Activated naive CD8-positive, alpha-beta T cell treated with anti-CD3 and anti-CD28 coated beads, Interleukin-2, amount 10 ng/mL, durations not matched to agents 7 days and 5 days (primary cell): ENCODE data around the gene BAIAP2L1. TPM values are rescaled to one million over a fixed set of nuclear protein-coding genes. Genes with fewer than 3 reads are reported as not detected.

Source experiments
- ATAC-seq: fragments of 150-1000 bp; cut with Tn5 transposase; one replicate; pipeline ENCODE4 v1.10.0; 2021; ENCODE audit warnings: low read depth, moderate library complexity
- POLR2A ChIA-PET: fragments of 350-600 bp; sonication (Branson Sonifier 250); formaldehyde crosslinking; loops from one replicate; lab custom pipeline; 2021; ENCODE audit warnings: antibody characterized with exemption; lab: Charles Lee
- DNase-seq: peaks from one replicate; pipeline ENCODE4 v3.0.0; 2021
- H3K27ac Mint-ChIP-seq: one replicate; pipeline ENCODE4 v1.8.0; 2022; ENCODE audit warnings: mild to moderate bottlenecking, mixed read lengths
- H3K27me3 Mint-ChIP-seq: one replicate; pipeline ENCODE4 v1.8.0; 2022; ENCODE audit warnings: mild to moderate bottlenecking, moderate library complexity, mixed read lengths
- H3K36me3 Mint-ChIP-seq: one replicate; pipeline ENCODE4 v1.8.0; 2021; ENCODE audit warnings: mild to moderate bottlenecking, mixed read lengths
- H3K4me1 Mint-ChIP-seq: one replicate; pipeline ENCODE4 v1.8.0; 2021; ENCODE audit warnings: mixed read lengths
- H3K4me3 Mint-ChIP-seq: one replicate; pipeline ENCODE4 v1.8.0; 2022; ENCODE audit warnings: mild to moderate bottlenecking, moderate library complexity, mixed read lengths
- H3K9me3 Mint-ChIP-seq: one replicate; pipeline ENCODE4 v1.8.0; 2021; ENCODE audit warnings: mixed read lengths
- total RNA-seq, 2 experiments: library from RNA; stranded (reverse); gene quantifications; one replicate each; pipeline ENCODE4 v1.2.3, GENCODE V29; 2021

BAIAP2L1 gene
- total RNA-seq, 2 experiments from 2014 or later = 1.4 to 2.2 TPM

DNA sequence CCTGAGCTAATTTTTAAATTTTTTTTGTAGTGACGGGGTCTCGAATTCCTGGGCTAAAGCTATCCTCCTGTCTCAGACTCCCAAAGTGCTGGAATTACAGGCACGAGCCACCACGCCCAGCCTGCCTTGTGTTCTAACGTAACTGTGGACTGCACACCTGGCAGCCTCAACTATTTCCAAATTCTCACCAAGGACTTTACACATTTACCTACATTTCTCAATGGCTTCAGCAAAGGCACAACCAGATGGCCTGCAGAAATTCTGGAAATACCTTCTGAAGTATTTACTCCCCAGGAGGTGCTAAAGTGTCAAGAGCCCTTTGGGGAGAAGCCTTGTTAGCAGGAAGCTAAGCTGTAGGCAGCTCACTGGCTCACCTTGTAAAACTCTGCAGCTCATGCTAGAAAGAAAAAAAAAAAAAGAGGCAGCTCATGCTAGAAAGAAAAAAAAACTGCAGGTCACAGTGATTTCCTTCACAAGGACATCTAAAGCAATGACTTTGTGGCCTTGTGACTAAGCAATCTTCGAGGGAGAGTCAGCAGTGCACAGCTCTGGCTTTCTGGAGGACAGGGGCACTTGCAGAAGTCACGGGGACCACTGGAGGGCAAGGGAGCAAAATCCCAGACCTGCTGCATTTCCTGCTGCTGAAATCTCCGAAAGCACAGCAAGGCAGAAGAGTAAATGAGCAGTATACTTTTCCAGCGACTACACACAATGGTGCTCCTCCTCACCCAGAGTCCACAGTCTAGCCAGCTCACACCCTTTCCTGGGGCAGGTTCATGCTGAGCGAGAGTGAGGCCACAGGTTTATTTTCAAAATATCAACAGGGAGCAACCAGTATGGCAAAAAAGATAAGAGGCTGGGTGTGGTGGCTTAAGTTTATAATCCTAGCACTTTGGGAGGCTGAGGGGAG, 40.4 kb downstream of the BAIAP2L1 start:
- no peaks in the 10 kb centered on the region for H3K4me1 Mint-ChIP-seq
- H3K4me3 Mint-ChIP-seq = no peak overlapping the region
- H3K9me3 Mint-ChIP-seq = no peaks in the 10 kb centered on the region
- POLR2A ChIA-PET = no interaction called here
- no peaks in the 10 kb centered on the region for H3K27me3 Mint-ChIP-seq
- DNase-seq (no peak), ATAC-seq (no peak)
- H3K36me3 Mint-ChIP-seq = no peaks in the 10 kb centered on the region
- H3K27ac Mint-ChIP-seq = no peak overlapping the region

DNA sequence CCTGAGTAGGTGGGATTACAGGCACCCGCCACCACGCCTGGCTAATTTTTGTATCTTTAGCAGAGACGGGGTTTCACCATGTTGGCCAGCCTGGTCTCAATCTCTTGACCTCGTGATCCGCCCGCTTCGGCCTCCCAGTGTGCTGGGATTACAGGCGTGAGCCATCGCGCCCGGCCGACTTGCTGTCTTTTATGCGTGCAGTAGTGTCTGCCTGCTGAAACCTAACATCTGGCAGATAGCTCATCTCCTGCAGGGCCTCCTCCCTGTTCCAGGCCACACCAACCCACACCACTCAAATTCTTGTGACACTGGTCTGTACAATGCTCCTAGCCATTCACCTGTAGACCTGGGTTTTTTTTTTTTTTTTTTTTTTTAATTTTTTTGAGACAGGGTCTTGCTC, 41.5 kb downstream of the BAIAP2L1 start:
- POLR2A ChIA-PET = no interaction called here
- no peak for ATAC-seq
- no peak overlapping the region for H3K4me3 Mint-ChIP-seq
- H3K27ac Mint-ChIP-seq = no peak overlapping the region
- H3K9me3 Mint-ChIP-seq = no peaks in the 10 kb centered on the region
- peaks cover 2% of the 10 kb centered on the region for H3K27me3 Mint-ChIP-seq
- no peaks in the 10 kb centered on the region for H3K4me1 Mint-ChIP-seq
- H3K36me3 Mint-ChIP-seq = no peaks in the 10 kb centered on the region
- no peak for DNase-seq

DNA sequence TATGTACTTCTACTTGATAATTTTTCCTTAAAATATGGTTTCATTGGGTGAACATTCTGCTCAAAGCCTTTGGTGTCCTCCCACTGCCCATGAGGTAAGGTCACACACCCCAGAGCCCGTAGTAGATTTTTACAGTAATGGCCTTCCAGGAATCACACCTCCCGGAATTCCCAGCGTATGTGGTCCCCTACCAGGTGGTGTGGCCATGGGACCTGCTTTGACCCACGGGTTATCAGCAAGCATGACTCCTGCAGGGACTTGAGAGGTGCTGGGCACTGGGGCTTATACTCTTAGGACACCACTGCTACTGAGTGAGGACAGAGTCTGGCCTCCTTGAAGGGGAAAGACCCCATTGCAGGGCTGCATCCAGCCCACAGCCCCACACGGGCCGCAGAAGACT, 42.2 kb downstream of the BAIAP2L1 start:
- no peak for ATAC-seq
- H3K4me3 Mint-ChIP-seq = no peak overlapping the region
- no peak overlapping the region for H3K27ac Mint-ChIP-seq
- DNase-seq = no peak
- H3K27me3 Mint-ChIP-seq = peaks cover 2% of the 10 kb centered on the region
- H3K36me3 Mint-ChIP-seq = no peaks in the 10 kb centered on the region
- H3K4me1 Mint-ChIP-seq = no peaks in the 10 kb centered on the region
- no peaks in the 10 kb centered on the region for H3K9me3 Mint-ChIP-seq
- POLR2A ChIA-PET = no interaction called here

DNA sequence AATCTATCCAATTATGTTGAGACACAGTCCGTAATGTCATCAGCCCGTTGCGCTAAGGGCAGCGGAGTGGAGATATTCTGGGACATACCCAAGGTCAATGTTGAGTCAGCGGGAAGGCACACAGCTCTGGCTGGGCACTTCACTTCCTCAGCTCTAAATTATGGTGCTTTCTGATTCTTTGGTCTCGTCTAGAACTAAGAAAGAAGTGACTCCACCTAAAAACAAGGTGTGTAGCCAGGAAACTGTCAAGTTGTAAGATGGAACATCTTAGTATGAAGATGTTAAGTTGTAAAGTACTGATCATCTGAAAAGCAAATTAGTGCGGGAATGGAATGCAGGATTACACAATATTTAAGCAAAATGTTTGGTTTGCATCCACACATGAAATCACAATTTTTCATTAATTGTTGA, 43.1 kb downstream of the BAIAP2L1 start:
- Mint-ChIP-seq H3K27me3 (peaks cover 2% of the 10 kb centered on the region), H3K27ac (no peak overlapping the region), H3K9me3 (no peaks in the 10 kb centered on the region), H3K4me1 (no peaks in the 10 kb centered on the region), H3K4me3 (no peak overlapping the region), H3K36me3 (no peaks in the 10 kb centered on the region)
- ATAC-seq (no peak), DNase-seq (no peak)
- POLR2A ChIA-PET = no interaction called here

DNA sequence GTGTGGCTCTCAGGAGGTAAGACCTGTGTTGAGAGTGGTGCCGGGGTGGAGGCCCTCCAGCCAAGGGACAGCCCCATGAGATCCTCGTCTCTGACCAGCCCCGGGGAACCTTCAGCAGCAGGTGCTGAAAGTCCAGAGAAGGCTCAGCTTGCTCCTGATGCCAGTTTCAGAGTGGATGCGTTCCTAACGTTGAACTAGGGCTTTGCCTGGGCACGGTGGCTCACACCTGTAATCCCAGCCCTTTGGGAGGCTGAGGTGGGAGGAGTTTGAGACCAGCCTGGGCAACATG, 45.7 kb downstream of the BAIAP2L1 start:
- no peak overlapping the region for H3K27ac Mint-ChIP-seq
- POLR2A ChIA-PET = no interaction called here
- H3K4me1 Mint-ChIP-seq = no peaks in the 10 kb centered on the region
- no peaks in the 10 kb centered on the region for H3K36me3 Mint-ChIP-seq
- no peak overlapping the region for H3K4me3 Mint-ChIP-seq
- ATAC-seq (no peak), DNase-seq (no peak)
- no peaks in the 10 kb centered on the region for H3K9me3 Mint-ChIP-seq
- peaks cover 2% of the 10 kb centered on the region for H3K27me3 Mint-ChIP-seq

DNA sequence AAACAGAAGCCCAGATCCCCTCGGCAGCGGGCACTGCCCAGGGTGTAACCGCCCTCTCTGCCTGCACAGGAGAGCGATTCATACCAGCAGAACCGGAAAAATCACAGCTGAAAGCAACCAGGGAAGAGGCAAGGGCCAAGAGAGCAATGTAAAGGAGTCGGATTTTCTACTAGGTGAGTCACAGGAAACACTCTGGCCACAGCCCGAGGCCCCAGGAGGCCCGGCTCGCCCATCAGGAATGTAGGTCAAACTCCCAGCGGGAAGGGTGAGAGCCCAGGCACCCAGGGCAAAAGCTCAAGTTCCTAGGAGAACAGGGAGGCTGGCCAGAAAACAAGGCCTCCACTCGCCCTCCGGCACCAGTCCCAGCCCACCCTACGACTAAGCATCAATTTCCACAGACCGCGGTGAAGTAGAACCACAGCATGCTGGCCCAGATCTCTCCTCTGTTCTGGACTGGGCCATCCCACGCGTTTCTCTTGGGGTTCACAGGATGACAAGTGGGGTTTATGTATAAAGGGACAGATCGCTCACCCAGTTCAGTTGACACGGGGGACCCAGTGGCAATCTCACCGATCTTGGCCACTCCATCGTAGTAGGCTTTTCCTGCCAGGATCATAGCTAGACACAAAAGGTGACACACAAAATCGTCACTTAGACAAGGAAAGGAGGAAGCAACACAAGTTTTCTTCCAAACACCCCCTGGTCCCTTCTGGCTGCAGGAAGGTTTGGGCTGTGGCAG, 46.2 kb downstream of the BAIAP2L1 start:
- Mint-ChIP-seq H3K27ac (no peak overlapping the region), H3K4me3 (no peak overlapping the region), H3K27me3 (peaks cover 2% of the 10 kb centered on the region), H3K9me3 (no peaks in the 10 kb centered on the region), H3K4me1 (no peaks in the 10 kb centered on the region), H3K36me3 (no peaks in the 10 kb centered on the region)
- ATAC-seq (no peak), DNase-seq (no peak)
- POLR2A ChIA-PET = no interaction called here

DNA sequence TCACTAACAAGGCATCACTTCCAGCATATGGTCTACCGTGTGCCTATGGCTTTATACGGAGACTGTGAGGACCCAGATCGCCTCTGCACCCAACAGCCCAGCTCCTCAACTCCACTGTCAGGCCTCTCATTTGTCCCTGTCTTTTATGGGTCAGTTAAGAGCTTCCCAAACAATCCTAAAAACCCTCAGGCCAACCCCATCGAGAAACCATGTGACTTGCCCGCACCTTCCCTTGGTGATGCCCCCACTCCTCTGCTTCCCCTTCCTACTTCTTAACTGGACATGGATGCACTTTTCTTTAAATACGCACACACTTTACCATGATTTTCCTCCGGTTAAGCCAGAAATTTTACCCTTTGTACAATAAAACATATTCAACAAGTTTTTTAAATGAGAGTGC, 46.8 kb downstream of the BAIAP2L1 start:
- ATAC-seq = no peak
- H3K27me3 Mint-ChIP-seq = peaks cover 2% of the 10 kb centered on the region
- H3K4me1 Mint-ChIP-seq = no peaks in the 10 kb centered on the region
- DNase-seq = no peak
- H3K36me3 Mint-ChIP-seq = no peaks in the 10 kb centered on the region
- H3K4me3 Mint-ChIP-seq = no peak overlapping the region
- H3K9me3 Mint-ChIP-seq = no peaks in the 10 kb centered on the region
- H3K27ac Mint-ChIP-seq = no peak overlapping the region
- POLR2A ChIA-PET = no interaction called here

DNA sequence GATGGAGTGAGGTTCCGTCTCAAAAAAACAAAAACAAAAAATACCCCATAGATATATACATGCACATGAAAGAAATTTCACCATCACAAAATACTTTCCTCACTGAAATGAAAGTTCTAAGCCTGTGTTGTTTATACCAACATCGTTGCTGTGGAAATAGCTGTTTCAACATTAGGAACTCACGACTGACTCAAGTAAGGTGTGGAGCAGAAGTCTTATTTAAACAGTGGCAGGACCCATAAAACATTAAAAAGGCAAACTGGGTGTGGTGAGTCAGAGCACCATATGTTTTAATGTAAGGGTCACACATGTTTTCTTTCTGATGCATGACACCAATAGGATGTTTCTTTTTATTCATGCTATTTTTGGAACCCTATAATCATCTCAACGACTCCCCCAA, 48.3 kb downstream of the BAIAP2L1 start:
- Mint-ChIP-seq H3K9me3 (no peaks in the 10 kb centered on the region), H3K36me3 (no peaks in the 10 kb centered on the region), H3K27ac (no peak overlapping the region), H3K4me3 (no peak overlapping the region), H3K4me1 (no peaks in the 10 kb centered on the region), H3K27me3 (peaks cover 2% of the 10 kb centered on the region)
- ATAC-seq (no peak), DNase-seq (no peak)
- POLR2A ChIA-PET = no interaction called here

DNA sequence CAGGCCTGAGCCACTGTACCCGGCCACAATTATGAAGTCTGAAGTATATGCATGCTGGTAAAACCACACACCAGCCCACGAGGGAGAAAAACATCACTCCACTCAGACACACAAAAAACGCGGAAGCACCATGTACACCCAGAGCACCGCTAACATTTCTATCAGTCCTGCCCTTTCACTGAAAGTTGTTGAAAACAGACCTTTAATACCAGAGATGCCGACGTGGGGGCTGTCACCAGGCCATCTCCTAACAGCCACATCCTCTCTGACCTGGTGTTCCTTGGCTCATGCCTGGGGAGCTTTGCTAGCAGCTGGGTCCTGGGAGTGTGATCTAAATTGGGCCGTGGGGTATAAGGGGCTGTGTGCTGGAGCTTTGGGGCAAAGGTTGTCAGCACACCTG, 49.8 kb downstream of the BAIAP2L1 start:
- DNase-seq = no peak
- Mint-ChIP-seq H3K9me3 (no peaks in the 10 kb centered on the region), H3K4me3 (no peak overlapping the region), H3K27ac (no peak overlapping the region), H3K36me3 (no peaks in the 10 kb centered on the region), H3K4me1 (no peaks in the 10 kb centered on the region), H3K27me3 (peaks cover 2% of the 10 kb centered on the region)
- no peak for ATAC-seq
- POLR2A ChIA-PET = no interaction called here

DNA sequence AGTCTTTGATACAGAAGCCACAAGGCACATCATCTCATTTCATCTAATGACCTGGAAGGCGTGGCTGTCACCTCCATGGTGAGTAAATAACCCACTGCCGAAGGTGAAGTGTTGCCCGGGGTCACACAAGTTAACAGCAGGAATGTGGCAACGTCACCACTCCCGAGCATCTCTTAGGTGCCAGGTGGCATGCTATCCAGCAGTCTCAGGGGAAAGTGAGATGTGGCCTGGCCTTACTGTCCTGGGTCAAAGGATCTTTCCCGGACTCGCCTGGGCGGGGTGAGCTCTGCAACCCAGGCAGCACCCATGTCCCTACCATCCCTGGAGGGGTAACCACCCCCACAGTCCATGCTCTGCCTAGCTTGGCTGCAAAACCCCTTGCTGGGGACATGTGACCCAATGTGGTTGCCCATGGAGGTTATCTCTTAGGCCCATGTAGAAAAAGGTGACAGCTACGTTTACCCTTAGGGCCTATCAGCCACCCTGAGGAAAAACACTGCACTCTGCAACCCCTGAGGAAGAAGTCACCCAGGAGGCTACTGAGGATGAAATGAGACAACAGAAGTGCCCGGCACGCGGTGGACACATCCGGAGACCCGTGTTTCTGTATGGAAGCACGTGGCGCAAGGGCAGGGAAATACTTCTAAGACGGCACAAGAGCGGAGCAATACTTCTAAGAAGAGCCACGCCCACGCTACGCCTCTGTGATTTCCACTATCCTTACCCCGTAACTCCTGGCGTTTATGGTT, 52.0 kb downstream of the BAIAP2L1 start:
- Mint-ChIP-seq H3K27me3 (no peaks in the 10 kb centered on the region), H3K36me3 (no peaks in the 10 kb centered on the region), H3K9me3 (no peaks in the 10 kb centered on the region), H3K4me1 (no peaks in the 10 kb centered on the region), H3K27ac (no peak overlapping the region), H3K4me3 (no peak overlapping the region)
- DNase-seq (no peak), ATAC-seq (no peak)
- POLR2A ChIA-PET = no interaction called here

DNA sequence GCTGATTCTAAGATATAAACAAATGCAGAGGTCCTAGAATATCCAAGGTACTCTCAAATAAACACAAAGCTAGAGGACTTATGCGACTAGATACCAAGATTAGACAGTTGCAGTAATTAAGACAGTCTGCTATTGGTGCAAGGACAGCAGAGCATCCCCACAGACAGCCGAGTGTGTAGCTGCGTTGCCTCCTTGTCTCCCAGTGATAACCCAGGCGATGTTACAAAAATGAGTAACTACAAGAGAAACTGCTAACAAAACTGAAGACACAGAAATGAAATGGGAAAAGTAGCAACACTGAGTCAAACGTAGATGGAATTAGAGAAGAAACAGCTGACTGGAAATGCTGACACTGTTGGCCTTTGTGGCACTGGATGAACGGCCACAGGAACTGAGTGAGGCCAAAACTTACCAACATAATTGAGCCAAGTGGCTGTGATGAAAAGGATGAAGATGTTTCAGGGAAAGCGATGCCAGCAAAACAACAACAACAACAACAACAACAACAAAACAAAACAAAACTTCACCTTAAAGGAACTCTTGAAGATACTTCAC, 54.3 kb downstream of the BAIAP2L1 start:
- H3K27me3 Mint-ChIP-seq = no peaks in the 10 kb centered on the region
- POLR2A ChIA-PET = no interaction called here
- H3K4me3 Mint-ChIP-seq = no peak overlapping the region
- H3K4me1 Mint-ChIP-seq = no peaks in the 10 kb centered on the region
- no peak for DNase-seq
- no peak overlapping the region for H3K27ac Mint-ChIP-seq
- H3K9me3 Mint-ChIP-seq = no peaks in the 10 kb centered on the region
- ATAC-seq = no peak
- H3K36me3 Mint-ChIP-seq = no peaks in the 10 kb centered on the region

DNA sequence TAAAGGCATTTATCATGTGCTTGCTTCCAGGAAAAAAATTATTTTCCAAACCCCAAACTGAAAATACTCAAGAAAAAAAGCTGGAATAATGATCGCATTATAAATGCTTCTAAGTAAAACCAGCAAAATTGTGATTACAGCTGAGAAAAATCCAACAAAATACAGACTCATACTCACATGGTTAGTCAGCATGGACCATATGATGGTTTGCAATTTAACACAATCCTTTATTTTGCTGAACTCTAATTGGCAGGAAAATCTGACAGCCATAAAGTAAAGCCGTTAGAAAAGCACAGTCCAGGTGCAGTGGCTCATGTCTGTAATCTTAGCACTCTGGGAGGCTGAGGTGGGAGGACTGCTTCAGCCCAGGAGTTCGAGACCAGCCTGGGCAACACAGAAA, 59.8 kb downstream of the BAIAP2L1 start:
- Mint-ChIP-seq H3K4me1 (no peaks in the 10 kb centered on the region), H3K4me3 (no peak overlapping the region), H3K27ac (no peak overlapping the region), H3K9me3 (peaks cover 5% of the 10 kb centered on the region), H3K27me3 (no peaks in the 10 kb centered on the region), H3K36me3 (no peaks in the 10 kb centered on the region)
- POLR2A ChIA-PET = no interaction called here
- no peak for ATAC-seq
- DNase-seq = no peak

DNA sequence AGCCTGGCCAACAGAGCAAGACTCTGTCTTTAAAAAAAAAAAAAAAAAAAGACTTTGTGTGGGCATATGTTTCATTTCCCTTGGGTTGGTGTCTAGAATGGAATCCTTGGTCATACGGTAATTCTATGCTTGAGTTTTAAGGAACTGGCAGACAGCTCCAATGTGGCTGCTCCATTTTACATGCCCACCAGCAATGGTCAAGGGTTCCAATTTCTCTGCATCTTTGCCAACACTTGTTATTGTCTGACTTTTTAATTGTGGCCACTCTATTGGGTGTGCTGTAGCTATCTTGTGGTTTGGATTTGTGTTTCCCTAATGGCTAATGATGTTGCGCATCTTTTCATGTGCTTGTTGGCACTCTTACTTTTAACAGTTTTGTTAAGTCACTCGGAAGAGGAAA, 61.8 kb downstream of the BAIAP2L1 start:
- no peaks in the 10 kb centered on the region for H3K36me3 Mint-ChIP-seq
- ATAC-seq = no peak
- H3K9me3 Mint-ChIP-seq = peaks cover 5% of the 10 kb centered on the region
- POLR2A ChIA-PET = no interaction called here
- no peak overlapping the region for H3K4me3 Mint-ChIP-seq
- no peaks in the 10 kb centered on the region for H3K27me3 Mint-ChIP-seq
- no peak overlapping the region for H3K27ac Mint-ChIP-seq
- no peak for DNase-seq
- H3K4me1 Mint-ChIP-seq = no peaks in the 10 kb centered on the region
